Stimulated activated CD8-positive, alpha-beta memory T cell treated with anti-CD3 and anti-CD28 coated beads, Interleukin-4, amount 100 ng/mL, for 1 hour (primary cell): ENCODE data around the gene ATG16L2.
"Not testable (repeated sequence)": the region's sequence is repeated elsewhere in the genome, so short reads cannot be mapped to it uniquely, and the experiment has no call there.

Source experiments
- DNase-seq, 2 donors: peaks; one replicate each; pipeline ENCODE4 v3.0.0-alpha.2; 2020; ENCODE audit warnings: low read depth in 2 of 2, low spot score in 1 of 2

The ATG16L2 gene

GRCh38 chr11:72798361-72798760 lies 15.8 kb upstream of the ATG16L2 start:
- DNase-seq, result no peak

GRCh38 chr11:72799441-72799840 lies 14.8 kb upstream of the ATG16L2 start:
- DNase-seq, result no peak

- DNase-seq, result no peak
Measured at GRCh38 chr11:72802822-72803221, 11.4 kb upstream of the ATG16L2 start.

DNA sequence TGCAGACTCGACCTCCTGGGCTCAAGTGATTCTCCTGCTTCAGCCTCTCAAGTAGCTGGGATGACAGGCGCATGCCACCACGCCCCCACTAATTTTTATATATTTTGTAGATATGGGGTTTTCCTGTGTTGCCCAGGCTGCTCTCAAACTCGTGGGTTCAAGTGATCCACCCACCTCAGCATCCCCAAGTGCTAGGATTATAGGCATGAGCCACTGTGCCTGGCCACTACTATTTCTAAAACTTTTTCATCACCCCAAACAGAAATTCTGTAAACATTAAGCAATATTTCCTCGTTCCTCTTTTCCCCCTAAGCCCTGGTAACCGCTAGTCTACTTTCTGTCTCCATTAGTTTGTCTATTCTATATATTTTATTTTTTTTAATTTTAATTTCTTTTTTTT lies 9.0 kb upstream of the ATG16L2 start:
- DNase-seq, result no peak

DNA sequence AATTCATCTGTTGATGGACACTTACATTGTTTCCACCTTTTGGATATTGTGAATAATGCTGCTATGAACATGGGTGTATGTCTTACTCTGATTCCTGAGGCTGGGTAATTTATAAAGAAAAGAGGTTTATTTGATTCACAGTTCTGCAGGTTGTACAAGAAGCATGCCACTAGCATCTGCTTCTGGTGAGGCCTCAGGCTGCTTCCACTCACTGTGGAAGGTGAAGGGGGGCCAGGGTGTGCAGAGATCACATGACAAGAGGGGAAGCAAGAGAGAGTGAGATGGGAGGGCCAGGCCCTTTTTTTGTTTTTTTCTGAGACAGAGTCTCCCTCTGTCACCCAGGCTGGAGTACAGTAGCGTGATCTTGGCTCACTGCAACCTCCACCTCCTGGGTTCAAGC lies 7.8 kb upstream of the ATG16L2 start:
- not testable (repeated sequence) for DNase-seq

GRCh38 chr11:72807021-72807693 lies 7.1 kb upstream of the ATG16L2 start:
- DNase-seq, result no peak

DNA sequence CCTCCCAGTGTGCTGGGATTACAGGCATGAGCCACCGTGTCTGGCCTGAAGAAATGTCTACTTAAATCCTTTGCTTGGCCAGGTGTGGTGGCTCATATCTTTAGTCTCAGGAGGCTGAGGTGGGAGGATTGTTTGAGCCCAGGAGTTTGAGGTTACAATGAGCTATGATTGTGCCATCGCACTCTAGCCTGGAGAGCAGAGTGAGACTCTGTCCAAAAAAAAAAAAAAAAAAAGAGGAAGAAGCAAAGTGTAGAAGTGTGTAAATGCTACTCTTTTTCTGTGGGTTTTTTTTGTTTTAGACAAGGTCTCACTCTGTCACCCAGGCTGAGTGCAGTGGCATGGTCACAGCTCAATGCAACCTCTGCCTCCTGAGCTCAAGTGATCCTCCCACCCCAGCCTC lies 6.4 kb upstream of the ATG16L2 start:
- no peak for DNase-seq

DNA sequence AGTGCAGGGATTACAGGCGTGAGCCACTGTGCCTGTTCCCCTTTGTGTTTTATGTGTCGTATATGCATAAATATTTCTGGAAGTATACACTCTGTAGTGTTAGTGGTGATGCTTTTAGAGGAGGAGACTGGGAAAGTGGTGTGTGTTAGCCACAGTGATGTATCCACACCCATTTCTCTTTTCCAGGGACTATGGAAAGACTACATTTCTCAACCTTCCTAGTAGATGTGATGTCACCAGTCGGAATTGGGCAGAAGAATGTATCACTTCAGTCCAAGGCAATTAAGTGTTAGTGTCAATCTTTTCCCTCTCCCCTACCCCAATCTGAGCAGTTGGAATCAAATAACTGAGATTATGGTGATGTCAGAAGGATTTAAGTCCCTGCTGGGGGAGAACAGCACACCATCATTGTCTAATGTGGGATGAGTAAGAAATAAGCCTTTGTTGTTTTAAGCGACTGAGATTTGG lies 5.8 kb upstream of the ATG16L2 start:
- DNase-seq, result no peak

DNA sequence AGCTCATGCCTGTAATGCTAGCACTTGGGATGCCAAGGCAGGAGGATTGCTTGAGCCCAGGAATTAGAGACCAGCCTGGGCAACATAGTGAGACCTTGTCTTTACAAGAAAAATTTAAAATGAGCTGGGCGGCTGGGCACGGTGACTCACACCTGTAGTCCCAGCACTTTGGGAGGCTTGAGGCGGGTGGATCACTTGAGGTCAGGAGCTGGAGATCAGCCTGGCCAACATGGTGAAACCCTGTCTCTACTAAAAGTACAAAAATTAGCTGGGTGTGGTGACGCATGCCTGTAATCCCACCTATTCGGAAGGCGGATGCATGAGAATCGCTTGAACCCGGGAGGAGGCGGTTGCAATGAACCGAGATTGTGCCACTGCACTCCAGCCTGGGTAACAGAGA lies 2.5 kb upstream of the ATG16L2 start:
- not testable (repeated sequence) for DNase-seq

DNA sequence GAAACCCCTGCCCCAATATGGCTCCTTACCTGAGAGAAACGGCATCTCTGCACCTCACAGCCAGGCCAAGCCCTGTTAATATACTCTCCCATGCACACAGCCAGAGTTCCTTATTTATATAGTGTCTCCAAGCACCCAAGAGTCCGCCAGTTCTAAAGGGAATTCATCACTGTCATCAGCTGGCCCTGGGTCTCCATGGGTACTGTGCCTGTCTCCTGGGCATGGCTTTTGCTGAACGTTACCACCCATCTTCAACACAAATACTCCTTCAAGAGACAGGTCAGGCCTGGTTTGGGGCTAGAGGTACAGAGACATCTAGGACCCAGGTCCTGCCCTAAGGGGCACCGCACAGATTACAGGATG lies 1.6 kb upstream of the ATG16L2 start:
- no peak for DNase-seq

DNA sequence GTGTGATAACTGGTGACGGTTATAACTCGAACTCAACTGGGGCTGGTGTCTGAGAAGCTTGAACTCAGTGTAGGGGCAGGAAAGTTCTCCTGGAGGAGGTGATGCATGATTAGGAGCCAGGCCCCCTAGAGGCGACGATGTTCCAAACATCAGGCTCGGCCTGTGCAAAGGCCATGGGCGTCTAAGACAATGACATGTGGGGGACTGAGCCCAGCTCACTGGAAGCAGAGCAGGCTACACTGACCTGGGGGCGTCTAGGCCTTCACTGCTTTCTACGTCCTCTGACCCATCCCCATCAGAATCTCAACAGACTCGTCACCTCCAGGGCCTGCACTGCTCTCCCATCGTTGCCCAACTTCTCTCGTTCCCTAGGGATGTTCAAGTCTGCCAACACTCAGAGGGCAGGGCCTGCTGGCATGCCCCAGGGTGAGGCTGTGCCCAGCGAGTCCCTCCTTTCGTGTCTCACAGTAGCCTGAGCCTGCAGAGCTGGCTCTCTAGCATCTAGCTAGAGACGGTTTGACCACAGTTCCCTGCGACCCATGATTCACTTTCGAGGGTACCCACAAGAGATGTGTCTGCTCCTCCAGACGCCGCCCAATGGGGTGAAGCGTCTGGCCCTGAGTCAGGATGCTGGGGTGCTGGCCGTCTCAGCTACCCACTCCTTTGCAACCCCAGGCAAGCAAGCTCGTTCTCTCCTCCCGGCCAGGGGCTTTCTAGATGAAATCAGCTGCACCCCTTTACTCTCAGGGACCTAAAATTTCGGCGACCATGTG lies 1.1 kb upstream of the ATG16L2 start:
- peak; percentile 33 to 49 for DNase-seq

- peak in 1 of 2 donors; percentile 74 for DNase-seq
Measured at GRCh38 chr11:72813740-72814285, 398 bp upstream of the ATG16L2 start.

- no peak for DNase-seq
Measured at GRCh38 chr11:72815110-72815618, 953 bp downstream of the ATG16L2 start.

DNA sequence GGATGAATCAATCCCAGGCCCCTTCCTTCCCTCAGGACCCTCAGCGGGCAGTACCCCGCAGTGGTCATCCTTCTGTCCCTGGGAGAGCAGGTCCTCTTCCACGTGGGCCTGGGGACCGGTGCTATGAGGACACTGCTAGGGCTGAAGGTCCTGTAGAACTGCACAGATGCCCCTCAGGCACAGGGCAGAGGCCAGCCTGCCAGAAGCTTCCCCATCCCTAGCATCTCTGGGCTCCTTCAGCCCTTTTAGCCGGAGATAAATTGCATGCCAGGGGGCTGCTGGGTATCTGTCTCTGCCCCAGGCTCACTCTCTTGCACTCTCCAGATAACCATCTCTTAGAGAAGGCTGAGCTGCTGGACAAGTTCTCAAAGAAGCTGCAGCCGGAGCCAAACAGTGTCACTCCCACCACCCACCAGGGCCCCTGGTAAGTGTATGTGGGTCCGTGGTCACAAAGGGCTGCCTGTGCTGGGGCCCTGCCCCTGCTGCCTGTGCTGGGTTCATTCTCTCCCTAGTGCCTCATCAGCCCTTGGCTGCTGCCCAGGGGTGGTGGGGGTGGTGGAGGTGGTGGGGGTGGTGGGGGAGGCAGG lies 2.3 kb downstream of the ATG16L2 start:
- DNase-seq, result no peak

- DNase-seq, result no peak
Measured at GRCh38 chr11:72817966-72818365, 3.8 kb downstream of the ATG16L2 start.

GRCh38 chr11:72818971-72819370 lies 4.8 kb downstream of the ATG16L2 start:
- DNase-seq, result no peak

- no peak for DNase-seq
Measured at GRCh38 chr11:72820439-72821139, 6.4 kb downstream of the ATG16L2 start.

DNA sequence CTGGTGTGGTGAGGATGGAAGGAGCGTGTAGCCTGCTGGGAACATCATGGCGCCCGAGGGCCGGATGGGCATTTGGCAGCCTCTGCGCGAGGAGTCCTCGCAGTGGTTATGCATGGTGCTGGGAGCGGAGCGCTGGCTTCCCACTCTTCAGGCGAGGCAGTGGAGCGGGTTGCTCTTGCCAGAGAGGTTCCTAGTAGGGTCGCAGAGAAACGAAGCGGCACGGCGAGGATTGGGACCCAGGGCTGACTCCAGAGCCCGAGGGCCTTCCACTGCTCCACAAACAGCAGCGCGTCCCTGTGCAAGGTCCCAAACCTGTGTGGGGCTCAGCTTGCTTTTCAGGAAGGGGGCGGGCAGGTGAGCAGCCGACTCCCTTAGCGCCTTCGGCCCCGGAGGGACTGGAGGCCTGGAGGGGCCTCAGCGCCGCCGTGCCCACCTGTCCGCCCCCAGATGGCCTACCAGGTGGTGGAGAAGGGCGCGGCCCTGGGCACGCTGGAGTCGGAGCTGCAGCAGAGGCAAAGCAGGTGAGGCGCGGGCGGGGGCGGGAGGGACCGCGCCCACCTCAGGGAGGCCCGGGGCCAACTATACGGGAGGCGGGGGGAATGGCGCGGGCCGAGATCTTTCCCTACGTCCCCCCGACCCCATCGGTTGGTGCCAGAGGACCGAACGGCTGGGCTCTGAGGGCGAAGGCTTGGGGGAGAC lies 7.2 kb downstream of the ATG16L2 start:
- DNase-seq, result no peak

DNA sequence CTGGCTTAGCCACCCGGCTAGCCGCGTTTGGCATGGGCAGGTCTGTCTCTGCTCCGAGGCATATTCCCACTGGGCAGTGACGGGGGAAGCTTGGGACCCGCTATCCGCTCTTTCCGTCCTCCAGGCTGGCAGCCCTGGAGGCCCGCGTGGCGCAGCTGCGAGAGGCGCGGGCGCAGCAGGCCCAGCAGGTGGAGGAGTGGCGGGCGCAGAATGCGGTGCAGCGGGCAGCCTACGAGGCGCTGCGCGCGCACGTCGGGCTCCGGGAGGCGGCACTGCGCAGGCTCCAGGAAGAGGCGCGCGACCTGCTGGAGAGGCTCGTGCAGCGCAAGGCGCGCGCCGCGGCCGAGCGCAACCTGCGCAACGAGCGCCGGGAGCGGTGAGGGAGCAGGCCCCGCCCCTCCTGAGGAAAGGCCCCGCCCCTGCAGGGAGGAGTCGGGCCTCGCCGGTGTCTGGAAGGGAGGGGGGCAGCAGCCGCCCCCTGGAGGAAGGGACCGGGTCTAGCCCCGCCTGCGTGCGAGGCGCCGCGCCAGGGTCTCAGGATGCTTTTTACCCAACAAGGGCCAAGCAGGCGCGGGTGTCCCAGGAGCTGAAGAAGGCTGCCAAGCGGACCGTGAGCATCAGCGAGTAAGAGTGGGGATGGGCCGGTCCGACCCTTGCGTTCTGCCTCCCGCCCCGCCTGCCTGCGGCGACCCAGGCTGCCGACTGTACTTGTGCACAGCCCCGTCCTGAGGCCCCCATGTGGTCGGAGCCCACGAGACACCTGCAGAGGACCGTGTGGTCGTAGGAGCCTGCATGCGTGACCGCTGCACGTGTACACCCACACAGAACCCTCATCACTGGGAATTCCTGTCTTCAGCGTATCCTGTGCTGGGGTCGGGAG lies 7.9 kb downstream of the ATG16L2 start:
- DNase-seq, result peak; percentile 62 to 80
